Sigmoid colon (tissue), 7 donors: ENCODE data around the gene REV3L. TPM values are rescaled to one million over a fixed set of nuclear protein-coding genes. Genes with fewer than 3 reads are reported as not detected.

Experiments used
- DNase-seq: peaks from one replicate; pipeline ENCODE4 v3.0.0-alpha.2; 2019
- H3K27ac ChIP-seq, 4 donors: fragments of 200-600 bp; sonication (generic); one replicate each; pipeline ENCODE4 v1.5.1; 2016 to 2019; ENCODE audit warnings: mild to moderate bottlenecking in 1 of 4
- H3K27me3 ChIP-seq, 3 donors: fragments of 200-600 bp; sonication (generic); one replicate each; pipeline ENCODE4 v1.5.1; 2019; ENCODE audit warnings: mild to moderate bottlenecking in 1 of 3
- H3K36me3 ChIP-seq, 4 donors: fragments of 200-600 bp; sonication (generic); one replicate each; pipeline ENCODE4 v1.5.1; 2016 to 2019
- H3K4me1 ChIP-seq, 4 donors: fragments of 200-600 bp; sonication (generic); one replicate each; pipeline ENCODE4 v1.5.1; 2017 to 2019
- H3K4me3 ChIP-seq, 4 donors: fragments of 200-600 bp; sonication (generic); one replicate each; pipeline ENCODE4 v1.5.1; 2017 to 2019; ENCODE audit warnings: mild to moderate bottlenecking in 2 of 4, moderate library complexity in 1 of 4
- H3K9me3 ChIP-seq, 4 donors: fragments of 200-600 bp in 3 of 4; sonication (generic) in 3 of 4; one replicate each; pipeline versions ENCODE4 v1.5.1 to v1.6.1; 2013 to 2019
- CTCF ChIP-seq, 4 experiments: fragments of 450-650 bp in 3 of 4; fragments of 200-600 bp in 1 of 4; IDR thresholded peaks; one replicate each; pipeline ENCODE4 v1.5.1; 2016 to 2019; ENCODE audit warnings: antibody characterized with exemption in 4 of 4, mild to moderate bottlenecking in 3 of 4, moderate library complexity in 2 of 4
- EP300 ChIP-seq, 4 donors: sonication (generic); formaldehyde crosslinking; IDR thresholded peaks; one replicate each; pipeline ENCODE4 v1.6.1; 2017; ENCODE audit warnings: antibody characterized with exemption in 4 of 4
- POLR2A ChIP-seq, 2 donors: fragments of 450-650 bp; IDR thresholded peaks; one replicate each; pipeline ENCODE4 v1.6.1; 2016; ENCODE audit warnings: antibody characterized with exemption in 2 of 2, mild to moderate bottlenecking in 2 of 2, moderate library complexity in 2 of 2
- POLR2AphosphoS5 ChIP-seq, 4 donors: sonication (generic); formaldehyde crosslinking; IDR thresholded peaks; one replicate each; pipeline ENCODE4 v1.6.1; 2017; ENCODE audit warnings: antibody characterized with exemption in 4 of 4
- WGBS, 2 donors: extraction: QIAGEN DNeasy Blood & Tissue Kit; methylation state at CpG; one replicate each; pipeline ENCODE4 v1.1.7; 2013; 5-methylcytosine and 5-hydroxymethylcytosine counted together
- intact Hi-C: fragments of 100-400 bp; cut with DNase I; formaldehyde crosslinking; loops from one replicate; pipeline ENCODE4 v1.15.1; 2023
- polyA plus RNA-seq, 3 donors: library from polyadenylated mRNA; stranded (reverse); fragments of 200-250 nt; gene quantifications; one replicate each; pipeline ENCODE4 v1.2.3, GENCODE V29; 2013
- total RNA-seq, 4 donors: library from RNA; depleted of rRNA; stranded (reverse); fragments of >200 nt; gene quantifications; one replicate each; pipeline ENCODE4 v1.1.0, GENCODE V29; 2016
- donor health status: healthy with polysubstance abuse.
- donor health status: Bipolar disorder and iron deficiency.
- donor health status: healthy.

REV3L gene
- total and polyA plus RNA-seq, 7 donors: 3.0 to 122 (median 72.1) TPM

- peak overlapping the region; percentile 80 to 99 (median 93) for H3K4me3 ChIP-seq
- peak; percentile 85 for DNase-seq
- no peaks in the 10 kb centered on the region for H3K27me3 ChIP-seq
- H3K4me1 ChIP-seq: peaks cover 0 to 54% (median 48%) of the 10 kb centered on the region in 4 donors
- WGBS, 2 donors: 0% methylated on average over 88 of the region's 88 CpGs
- no peaks in the 10 kb centered on the region for H3K9me3 ChIP-seq
- H3K36me3 ChIP-seq: no peaks in the 10 kb centered on the region
- peak overlapping the region; percentile 99 to 100 (median 100) for H3K27ac ChIP-seq
- no peak for TF ChIP-seq CTCF (IDR thresholded peaks at IDR 0.05)
- TF ChIP-seq POLR2A (IDR thresholded peaks at IDR 0.05): no peak
- peak in 3 of 4 donors; percentile 29 to 44 (median 35) for TF ChIP-seq POLR2AphosphoS5 (IDR thresholded peaks at IDR 0.05)
- no peak for TF ChIP-seq EP300 (IDR thresholded peaks at IDR 0.05)
- intact Hi-C loops: loop anchor here (2.0 to 5.0 kb wide), 7 partner anchors 50 to 560 kb away; no protein-coding TSS in a partner anchor
Measured at GRCh38 chr6:111482188-111482958, 645 bp downstream of the REV3L start.

DNA sequence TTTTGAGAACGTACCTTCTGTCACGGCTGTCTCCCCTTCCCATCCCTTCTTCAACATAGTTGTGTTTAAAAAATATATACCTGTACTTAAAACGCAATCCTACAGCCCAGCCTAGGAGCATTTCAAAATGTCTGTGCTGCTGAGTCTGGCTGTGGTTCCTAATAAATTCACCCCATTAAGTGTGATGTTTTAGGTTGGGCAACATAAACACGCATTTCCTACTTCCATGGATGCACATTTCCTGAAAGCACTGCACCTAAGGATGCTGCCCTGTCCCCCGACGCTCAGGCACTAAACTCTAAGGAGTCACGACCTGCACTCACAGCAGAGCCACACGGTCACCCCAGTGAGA is 1.2 kb downstream of the REV3L start:
- Histone ChIP-seq H3K4me3 (peak overlapping the region; percentile 80 to 99 (median 93)), H3K36me3 (no peaks in the 10 kb centered on the region), H3K4me1 (peaks cover 0 to 57% (median 52%) of the 10 kb centered on the region in 4 donors), H3K27ac (peak overlapping the region; percentile 99 to 100 (median 100)), H3K27me3 (no peaks in the 10 kb centered on the region), H3K9me3 (no peaks in the 10 kb centered on the region)
- no peak for TF ChIP-seq POLR2AphosphoS5 (IDR thresholded peaks at IDR 0.05)
- no peak for TF ChIP-seq POLR2A (IDR thresholded peaks at IDR 0.05)
- TF ChIP-seq CTCF (IDR thresholded peaks at IDR 0.05): no peak
- TF ChIP-seq EP300 (IDR thresholded peaks at IDR 0.05): no peak
- intact Hi-C loops: loop anchor here (2.0 to 5.0 kb wide), 8 partner anchors 50 to 560 kb away; a partner anchor contains a TSS
- 1 to 3% methylated on average over 8 of the region's 8 CpGs for WGBS, 2 donors
- no peak for DNase-seq

DNA sequence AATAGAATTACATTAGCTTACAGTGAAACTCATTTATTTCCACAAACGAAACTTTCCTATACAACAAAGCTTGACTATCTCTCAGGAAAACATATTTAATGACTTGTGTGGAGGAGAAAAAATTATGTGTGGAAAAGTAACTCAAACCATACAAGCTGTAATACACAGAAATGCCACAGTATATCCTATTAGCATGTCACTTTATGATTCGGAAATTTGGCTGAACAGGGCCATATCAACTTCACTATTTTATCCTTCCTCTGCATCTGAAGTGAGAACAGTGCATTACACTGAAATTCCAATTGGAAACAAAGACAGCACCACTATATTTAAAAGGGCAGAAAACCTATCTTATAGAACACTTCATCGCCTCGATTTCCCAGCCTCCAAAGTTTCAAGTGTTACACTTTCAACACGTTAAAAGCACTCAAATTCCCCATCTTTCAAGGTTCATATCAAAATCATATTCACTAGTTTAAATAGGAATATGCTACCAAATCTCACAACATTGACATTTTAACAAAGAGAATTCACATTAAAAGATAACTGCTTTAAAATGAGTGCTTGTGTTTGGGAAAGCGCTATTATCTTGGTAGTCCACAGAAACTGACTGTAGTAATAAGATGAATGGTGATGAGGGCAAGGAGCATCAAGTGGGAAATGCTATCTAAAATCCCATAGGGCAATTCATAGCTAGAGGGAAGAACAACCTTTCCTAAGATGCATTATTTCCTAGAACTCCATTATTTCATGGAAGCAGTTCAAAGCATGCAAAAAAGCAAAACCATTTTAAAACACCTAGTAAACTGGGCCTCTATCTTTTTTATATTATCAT is 1.8 kb downstream of the REV3L start:
- WGBS, 2 donors: 16 to 50% methylated on average over 6 of the region's 6 CpGs
- H3K4me3 ChIP-seq: peak overlapping the region; percentile 80 to 99 (median 93)
- H3K27ac ChIP-seq: peak overlapping the region; percentile 99 to 100 (median 100)
- no peaks in the 10 kb centered on the region for H3K9me3 ChIP-seq
- no peaks in the 10 kb centered on the region for H3K36me3 ChIP-seq
- no peak for TF ChIP-seq POLR2AphosphoS5 (IDR thresholded peaks at IDR 0.05)
- no peak for DNase-seq
- intact Hi-C loops: loop anchor here (2.0 to 5.0 kb wide), 7 partner anchors 49 to 561 kb away; a partner anchor contains a TSS
- no peaks in the 10 kb centered on the region for H3K27me3 ChIP-seq
- peaks cover 0 to 57% (median 52%) of the 10 kb centered on the region in 4 donors for H3K4me1 ChIP-seq

- TF ChIP-seq CTCF (IDR thresholded peaks at IDR 0.05) (peak in 1 of 4 experiments; percentile 18), POLR2A (IDR thresholded peaks at IDR 0.05) (no peak)
- 14 to 31% methylated on average over 1 of the region's 1 CpG for WGBS, 2 donors
- Histone ChIP-seq H3K9me3 (no peaks in the 10 kb centered on the region), H3K27me3 (no peaks in the 10 kb centered on the region), H3K27ac (peak overlapping the region; percentile 99 to 100 (median 100)), H3K4me3 (peak overlapping the region in 1 of 4 donors; percentile 92), H3K4me1 (peaks cover 0 to 66% (median 51%) of the 10 kb centered on the region in 4 donors), H3K36me3 (no peaks in the 10 kb centered on the region)
- intact Hi-C loops: no loop called here
- no peak for DNase-seq
Measured at GRCh38 chr6:111478749-111479148, 4.3 kb downstream of the REV3L start.

DNA sequence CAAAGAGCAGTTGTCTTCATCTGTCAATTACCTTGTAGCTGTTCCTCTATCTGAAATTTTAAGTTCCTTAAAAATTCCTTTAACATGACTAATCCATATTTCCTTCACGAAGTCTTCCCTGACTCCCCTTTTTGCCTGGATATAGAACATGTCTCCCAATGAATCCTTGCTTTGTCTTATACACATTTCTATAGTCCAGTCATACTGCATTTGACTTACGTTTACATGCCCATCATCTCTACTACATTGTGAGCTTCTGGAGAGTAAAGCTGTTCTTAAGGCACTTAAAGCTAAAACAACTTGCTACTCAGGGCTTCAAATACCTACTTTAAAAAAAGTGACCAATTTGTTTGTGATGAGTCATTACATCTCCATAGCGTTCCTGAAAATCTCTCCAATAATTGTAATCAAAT is 4.9 kb downstream of the REV3L start:
- Histone ChIP-seq H3K27ac (peak overlapping the region in 3 of 4 donors; percentile 99 to 100 (median 99)), H3K36me3 (no peaks in the 10 kb centered on the region), H3K4me3 (no peak overlapping the region), H3K4me1 (peaks cover 0 to 73% (median 53%) of the 10 kb centered on the region in 4 donors), H3K27me3 (no peaks in the 10 kb centered on the region), H3K9me3 (no peaks in the 10 kb centered on the region)
- DNase-seq: no peak
- WGBS, 2 donors: 38 to 39% methylated on average over 3 of the region's 3 CpGs
- intact Hi-C loops: no loop called here
- TF ChIP-seq CTCF (IDR thresholded peaks at IDR 0.05): no peak
- no peak for TF ChIP-seq EP300 (IDR thresholded peaks at IDR 0.05)
- no peak for TF ChIP-seq POLR2AphosphoS5 (IDR thresholded peaks at IDR 0.05)
- TF ChIP-seq POLR2A (IDR thresholded peaks at IDR 0.05): no peak
